Esophagus squamous epithelium (tissue), 5 donors: Measurements from ENCODE around the gene VIPR2. TPM values are rescaled to one million over a fixed set of nuclear protein-coding genes. Genes with fewer than 3 reads are reported as not detected.

Source experiments
- DNase-seq: peaks from one replicate; lab custom pipeline; 2025; lab: John Stamatoyannopoulos, UW
- H3K27ac ChIP-seq, 4 donors: fragments of 200-600 bp; sonication (generic); one replicate each; pipeline ENCODE4 v1.5.1; 2016 to 2019; ENCODE audit warnings: mild to moderate bottlenecking in 1 of 4
- H3K27me3 ChIP-seq, 4 donors: fragments of 200-600 bp; sonication (generic); 1 replicate in 3 of 4; 2 replicates in 1 of 4; pipeline versions ENCODE4 v1.5.1 to v1.6.0; 2017 to 2021; ENCODE audit warnings: antibody characterized with exemption in 1 of 4
- H3K36me3 ChIP-seq, 3 donors: fragments of 200-600 bp; sonication (generic); one replicate each; pipeline ENCODE4 v1.5.1; 2016 to 2019
- H3K4me1 ChIP-seq, 3 donors: fragments of 200-600 bp; sonication (generic); one replicate each; pipeline ENCODE4 v1.5.1; 2017 to 2019
- H3K4me3 ChIP-seq, 4 donors: fragments of 200-600 bp; sonication (generic); 1 replicate in 3 of 4; 2 replicates in 1 of 4; pipeline ENCODE4 v1.5.1; 2016 to 2019; ENCODE audit warnings: mild to moderate bottlenecking in 2 of 4, moderate library complexity in 1 of 4
- H3K9me3 ChIP-seq, 3 donors: fragments of 200-600 bp; sonication (generic); one replicate each; pipeline ENCODE4 v1.5.1; 2016 to 2019
- POLR2A ChIP-seq, 4 donors: fragments of 450-650 bp; IDR thresholded peaks; one replicate each; pipeline ENCODE4 v1.6.1; 2017; ENCODE audit warnings: antibody characterized with exemption in 4 of 4, mild to moderate bottlenecking in 4 of 4, moderate library complexity in 3 of 4
- WGBS, 2 donors: methylation state at CpG; one replicate each; pipeline ENCODE4 v1.1.5; 2018; 5-methylcytosine and 5-hydroxymethylcytosine counted together
- intact Hi-C: fragments of 100-400 bp; cut with DNase I; formaldehyde crosslinking; loops from one replicate; pipeline ENCODE4 v1.15.0; 2022
- total RNA-seq, 4 donors: library from RNA; depleted of rRNA; stranded (reverse); fragments of >200 nt; gene quantifications; one replicate each; pipeline ENCODE4 v1.1.0, GENCODE V29; 2016
- TF ChIP-seq, protein P1 (sequence below), 6 experiments: fragments of 450-650 bp in 4 of 6; fragments of 200-600 bp in 2 of 6; sonication (generic) in 2 of 6; IDR thresholded peaks; one replicate each; pipeline ENCODE4 v1.5.1; 2016 to 2019; ENCODE audit warnings: antibody characterized with exemption in 6 of 6, mild to moderate bottlenecking in 4 of 6, moderate library complexity in 4 of 6
- donor health status: DM: yes; HTN: yes; CAD: no.

The VIPR2 gene
- total RNA-seq, 4 donors from 2014 or later = 0.18 to 2.1 (median 0.40) TPM

DNA sequence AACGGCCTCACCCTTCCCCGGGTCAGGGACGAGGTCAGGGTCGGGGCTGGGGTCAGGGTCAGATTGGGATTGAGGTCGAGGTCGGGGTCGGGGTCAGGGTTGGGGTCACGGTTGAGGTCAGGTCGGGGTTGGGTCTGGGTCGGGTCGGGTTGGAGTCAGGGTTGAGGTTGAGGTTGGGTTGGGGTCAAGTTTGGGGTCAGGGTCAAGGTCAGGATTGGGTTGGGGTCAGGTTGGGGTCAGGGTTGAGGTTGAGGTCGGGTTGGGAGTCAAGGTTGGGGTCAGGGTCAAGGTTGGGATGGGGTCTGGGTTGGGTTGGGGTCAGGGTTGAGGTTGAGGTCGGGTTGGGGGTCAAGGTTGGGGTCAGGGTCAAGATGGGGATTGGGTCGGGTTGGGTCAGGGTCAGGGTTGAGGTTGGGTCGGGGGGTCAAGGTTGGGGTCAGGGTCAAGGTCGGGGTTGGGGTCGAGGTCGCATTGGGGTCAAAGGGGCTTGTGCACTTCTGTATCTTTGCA lies 131.4 kb downstream of the VIPR2 start:
- no peak overlapping the region for H3K4me3 ChIP-seq
- H3K4me1 ChIP-seq = peaks cover 0 to 37% (median 16%) of the 10 kb centered on the region in 3 donors
- TF ChIP-seq, protein P1, sequence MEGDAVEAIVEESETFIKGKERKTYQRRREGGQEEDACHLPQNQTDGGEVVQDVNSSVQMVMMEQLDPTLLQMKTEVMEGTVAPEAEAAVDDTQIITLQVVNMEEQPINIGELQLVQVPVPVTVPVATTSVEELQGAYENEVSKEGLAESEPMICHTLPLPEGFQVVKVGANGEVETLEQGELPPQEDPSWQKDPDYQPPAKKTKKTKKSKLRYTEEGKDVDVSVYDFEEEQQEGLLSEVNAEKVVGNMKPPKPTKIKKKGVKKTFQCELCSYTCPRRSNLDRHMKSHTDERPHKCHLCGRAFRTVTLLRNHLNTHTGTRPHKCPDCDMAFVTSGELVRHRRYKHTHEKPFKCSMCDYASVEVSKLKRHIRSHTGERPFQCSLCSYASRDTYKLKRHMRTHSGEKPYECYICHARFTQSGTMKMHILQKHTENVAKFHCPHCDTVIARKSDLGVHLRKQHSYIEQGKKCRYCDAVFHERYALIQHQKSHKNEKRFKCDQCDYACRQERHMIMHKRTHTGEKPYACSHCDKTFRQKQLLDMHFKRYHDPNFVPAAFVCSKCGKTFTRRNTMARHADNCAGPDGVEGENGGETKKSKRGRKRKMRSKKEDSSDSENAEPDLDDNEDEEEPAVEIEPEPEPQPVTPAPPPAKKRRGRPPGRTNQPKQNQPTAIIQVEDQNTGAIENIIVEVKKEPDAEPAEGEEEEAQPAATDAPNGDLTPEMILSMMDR (IDR thresholded peaks at IDR 0.05) = no peak
- no peak for TF ChIP-seq POLR2A (IDR thresholded peaks at IDR 0.05)
- intact Hi-C loops = no loop called here
- peak overlapping the region in 3 of 4 donors; percentile 69 to 85 (median 70) for H3K27ac ChIP-seq
- H3K27me3 ChIP-seq = no peaks in the 10 kb centered on the region
- DNase-seq = no peak
- no peaks in the 10 kb centered on the region for H3K9me3 ChIP-seq
- no peaks in the 10 kb centered on the region for H3K36me3 ChIP-seq
- 69 to 74% methylated on average over 12 to 13 of the region's 18 CpGs for WGBS, 2 donors

DNA sequence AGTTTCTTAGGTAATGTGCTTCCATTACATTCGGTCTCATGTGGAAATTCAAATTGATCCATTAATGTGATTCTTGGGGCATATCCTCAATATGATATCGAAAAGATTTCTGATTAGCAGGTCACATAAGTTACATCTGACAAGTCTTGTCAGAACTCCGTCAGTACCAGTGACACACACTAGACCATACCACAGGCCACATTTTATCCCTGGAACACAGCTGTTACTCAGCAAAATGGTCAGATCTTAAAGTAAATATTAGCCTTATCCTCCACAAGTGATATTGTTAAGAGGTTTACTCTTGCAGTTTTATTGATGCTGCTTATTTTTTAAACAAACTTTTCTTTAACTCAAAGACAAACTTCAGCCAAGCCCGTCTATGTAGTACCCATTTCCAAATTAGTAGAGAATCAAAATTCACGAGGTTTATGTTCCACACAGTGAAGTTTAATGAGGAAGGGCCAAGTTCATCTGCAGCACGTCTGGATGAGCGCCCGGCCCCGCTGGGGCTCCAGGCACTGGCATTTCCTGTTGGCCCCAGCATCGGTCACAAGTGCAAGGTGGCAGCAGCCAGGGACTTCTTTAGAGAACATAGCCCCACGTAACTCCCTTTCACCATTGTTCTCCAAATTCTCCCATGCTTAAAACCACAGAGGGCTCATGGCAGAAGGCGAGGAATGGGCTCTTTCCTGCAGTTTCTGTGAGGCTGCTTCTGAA lies 132.2 kb downstream of the VIPR2 start:
- Histone ChIP-seq H3K27me3 (no peaks in the 10 kb centered on the region), H3K4me3 (no peak overlapping the region), H3K27ac (peak overlapping the region in 3 of 4 donors; percentile 69 to 85 (median 70)), H3K36me3 (no peaks in the 10 kb centered on the region), H3K9me3 (no peaks in the 10 kb centered on the region), H3K4me1 (peaks cover 0 to 37% (median 16%) of the 10 kb centered on the region in 3 donors)
- 24 to 25% methylated on average over 11 to 12 of the region's 12 CpGs for WGBS, 2 donors
- TF ChIP-seq, protein P1 (IDR thresholded peaks at IDR 0.05) = no peak
- no peak for TF ChIP-seq POLR2A (IDR thresholded peaks at IDR 0.05)
- intact Hi-C loops = no loop called here
- DNase-seq = no peak

DNA sequence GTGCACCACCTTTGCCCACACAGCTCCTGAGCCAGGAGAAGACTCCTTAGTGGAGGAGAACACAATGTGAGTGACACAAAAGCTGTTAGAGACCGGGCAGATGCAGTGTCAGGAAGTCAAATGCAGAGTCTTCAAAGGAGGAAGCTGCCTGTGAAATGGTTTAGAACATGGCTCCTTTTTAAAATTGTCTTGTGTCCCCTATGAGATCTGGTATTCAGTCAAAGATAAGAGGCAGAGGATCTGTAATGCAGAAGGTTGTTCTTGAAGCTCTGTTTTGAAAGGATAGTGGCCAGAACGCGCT lies 133.0 kb downstream of the VIPR2 start:
- Histone ChIP-seq H3K36me3 (no peaks in the 10 kb centered on the region), H3K4me3 (no peak overlapping the region), H3K27me3 (no peaks in the 10 kb centered on the region), H3K4me1 (peaks cover 0 to 37% (median 16%) of the 10 kb centered on the region in 3 donors), H3K27ac (peak overlapping the region in 2 of 4 donors; percentile 20 to 85), H3K9me3 (no peaks in the 10 kb centered on the region)
- no peak for DNase-seq
- WGBS, 2 donors = 85 to 90% methylated on average over 3 of the region's 3 CpGs
- no peak for TF ChIP-seq POLR2A (IDR thresholded peaks at IDR 0.05)
- TF ChIP-seq, protein P1 (IDR thresholded peaks at IDR 0.05) = no peak
- intact Hi-C loops = no loop called here

DNA sequence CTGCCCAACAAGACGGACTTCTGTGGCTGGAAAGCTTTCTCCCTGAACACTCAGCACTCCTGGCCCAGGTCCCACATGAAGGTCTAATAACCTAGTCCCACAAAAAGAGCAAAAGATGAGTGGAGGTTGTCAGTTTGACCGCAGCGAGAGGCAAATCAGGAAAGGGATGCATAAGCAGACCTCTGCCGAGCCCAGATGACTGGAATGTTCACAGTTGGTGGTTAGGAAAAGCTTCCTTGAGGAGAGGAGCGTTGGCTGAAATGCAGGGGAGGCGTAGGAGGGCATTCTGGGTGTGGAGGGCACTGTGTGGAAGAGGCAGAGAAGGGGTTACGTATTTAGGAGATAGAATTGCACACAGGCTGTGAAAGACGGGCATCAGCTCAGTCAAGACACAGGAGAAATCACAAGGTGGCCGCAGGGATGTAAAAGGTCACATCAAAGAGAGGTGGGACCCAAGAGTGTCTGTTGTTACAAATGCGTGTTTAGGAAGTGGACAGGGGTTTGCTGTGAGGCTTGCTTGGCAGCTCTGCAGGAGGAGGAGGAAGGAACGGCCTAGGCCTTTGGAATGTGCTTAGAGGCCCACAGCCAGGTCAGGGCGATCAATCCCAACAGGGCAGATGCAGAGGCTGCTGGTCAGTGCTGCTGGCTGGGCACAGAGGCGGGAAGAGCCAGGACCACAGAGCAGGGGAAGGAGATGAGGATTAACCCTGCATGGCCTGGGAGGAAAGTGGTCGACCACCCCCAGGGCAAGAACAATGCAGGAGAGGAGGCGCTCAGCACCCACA lies 133.5 kb downstream of the VIPR2 start:
- peak overlapping the region in 1 of 4 donors; percentile 20 for H3K27ac ChIP-seq
- DNase-seq = no peak
- 75 to 79% methylated on average over 14 of the region's 15 CpGs for WGBS, 2 donors

More for the DNA sequence above, 133.5 kb downstream of the VIPR2 start:
- Histone ChIP-seq H3K27me3 (no peaks in the 10 kb centered on the region), H3K4me3 (no peak overlapping the region), H3K36me3 (no peaks in the 10 kb centered on the region), H3K9me3 (no peaks in the 10 kb centered on the region), H3K4me1 (peaks cover 0 to 37% (median 16%) of the 10 kb centered on the region in 3 donors)
- intact Hi-C loops = no loop called here
- TF ChIP-seq, protein P1 (IDR thresholded peaks at IDR 0.05) = no peak
- no peak for TF ChIP-seq POLR2A (IDR thresholded peaks at IDR 0.05)
